ENCODE results near the gene PTCHD1.

DNA sequence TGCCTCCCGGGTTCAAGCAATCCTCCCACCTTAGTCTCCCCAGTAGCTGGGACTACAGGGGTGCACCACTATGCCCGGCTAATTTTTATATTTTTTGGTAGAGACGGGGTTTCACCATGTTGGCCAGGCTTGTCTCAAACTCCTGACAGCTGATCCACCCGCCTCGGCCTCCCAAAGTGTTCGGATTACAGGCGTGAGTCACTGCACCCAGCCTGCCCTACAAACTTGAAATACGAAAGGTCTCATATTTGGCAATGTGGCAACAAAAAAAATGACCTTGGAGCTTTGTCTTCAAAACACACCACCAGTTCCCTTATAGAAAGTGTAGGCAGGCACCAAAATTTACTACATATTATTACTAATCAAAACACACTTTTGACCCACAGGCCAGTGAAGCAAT, 22.9 kb upstream of the PTCHD1 start:
- TF ChIP-seq, protein P1, sequence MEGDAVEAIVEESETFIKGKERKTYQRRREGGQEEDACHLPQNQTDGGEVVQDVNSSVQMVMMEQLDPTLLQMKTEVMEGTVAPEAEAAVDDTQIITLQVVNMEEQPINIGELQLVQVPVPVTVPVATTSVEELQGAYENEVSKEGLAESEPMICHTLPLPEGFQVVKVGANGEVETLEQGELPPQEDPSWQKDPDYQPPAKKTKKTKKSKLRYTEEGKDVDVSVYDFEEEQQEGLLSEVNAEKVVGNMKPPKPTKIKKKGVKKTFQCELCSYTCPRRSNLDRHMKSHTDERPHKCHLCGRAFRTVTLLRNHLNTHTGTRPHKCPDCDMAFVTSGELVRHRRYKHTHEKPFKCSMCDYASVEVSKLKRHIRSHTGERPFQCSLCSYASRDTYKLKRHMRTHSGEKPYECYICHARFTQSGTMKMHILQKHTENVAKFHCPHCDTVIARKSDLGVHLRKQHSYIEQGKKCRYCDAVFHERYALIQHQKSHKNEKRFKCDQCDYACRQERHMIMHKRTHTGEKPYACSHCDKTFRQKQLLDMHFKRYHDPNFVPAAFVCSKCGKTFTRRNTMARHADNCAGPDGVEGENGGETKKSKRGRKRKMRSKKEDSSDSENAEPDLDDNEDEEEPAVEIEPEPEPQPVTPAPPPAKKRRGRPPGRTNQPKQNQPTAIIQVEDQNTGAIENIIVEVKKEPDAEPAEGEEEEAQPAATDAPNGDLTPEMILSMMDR (conservative IDR thresholded peaks at IDR 0.05; ENCODE audit: low read depth, low read length) = no peak
- no peak for TF ChIP-seq EZH2phosphoT487 (IDR thresholded peaks at IDR 0.05; ENCODE audit: borderline replicate concordance, low read length)
- TF ChIP-seq EZH2 (IDR thresholded peaks at IDR 0.05; ENCODE audit: low read length, unreplicated experiment) = no peak
